ENCODE results near the gene LRRC8B. TPM values are rescaled to one million over a fixed set of nuclear protein-coding genes. Genes with fewer than 3 reads are reported as not detected.

LRRC8B gene
- total and polyA plus RNA-seq, 2 of the 8 experiments (the other 6 are each of a cell fraction or from before 2014, with no cell fraction given) = 18.4 to 29.2 TPM

DNA sequence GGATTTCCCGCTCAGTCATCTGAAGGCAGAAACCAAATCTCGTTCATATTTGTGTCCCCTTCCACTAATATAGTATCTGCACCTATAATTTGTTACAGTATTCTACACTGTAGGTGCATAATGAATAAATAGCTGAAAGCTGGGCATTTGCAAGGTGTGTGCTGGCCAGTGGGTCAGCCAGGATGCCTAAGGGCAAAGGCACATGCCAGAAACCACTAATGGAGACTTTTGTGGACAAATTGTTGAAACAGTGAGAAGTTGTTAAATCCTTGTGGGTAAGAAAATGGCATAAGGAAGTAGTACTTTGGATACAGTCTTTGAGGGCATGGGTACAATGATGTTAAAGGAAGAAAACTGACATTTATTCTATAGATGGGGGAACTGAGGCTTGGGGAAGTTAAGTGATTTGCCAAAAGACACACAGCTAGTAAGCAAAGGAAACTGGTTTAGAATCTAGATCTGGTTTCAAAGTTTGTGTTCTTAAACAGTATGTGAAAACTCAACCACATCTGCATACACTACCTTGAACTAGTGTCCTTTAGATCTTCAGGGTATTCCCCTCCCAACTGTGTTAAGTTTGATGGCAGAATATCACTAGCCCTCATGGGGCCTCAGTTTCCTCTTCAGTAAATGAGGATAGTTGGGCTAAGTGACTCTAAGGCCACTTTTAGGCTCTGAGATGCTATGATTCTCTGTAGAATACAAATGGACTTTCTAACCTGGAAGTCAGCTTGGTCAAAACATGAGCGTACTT is 81.8 kb downstream of the LRRC8B start (continued):
- TF ChIP-seq, protein P1, sequence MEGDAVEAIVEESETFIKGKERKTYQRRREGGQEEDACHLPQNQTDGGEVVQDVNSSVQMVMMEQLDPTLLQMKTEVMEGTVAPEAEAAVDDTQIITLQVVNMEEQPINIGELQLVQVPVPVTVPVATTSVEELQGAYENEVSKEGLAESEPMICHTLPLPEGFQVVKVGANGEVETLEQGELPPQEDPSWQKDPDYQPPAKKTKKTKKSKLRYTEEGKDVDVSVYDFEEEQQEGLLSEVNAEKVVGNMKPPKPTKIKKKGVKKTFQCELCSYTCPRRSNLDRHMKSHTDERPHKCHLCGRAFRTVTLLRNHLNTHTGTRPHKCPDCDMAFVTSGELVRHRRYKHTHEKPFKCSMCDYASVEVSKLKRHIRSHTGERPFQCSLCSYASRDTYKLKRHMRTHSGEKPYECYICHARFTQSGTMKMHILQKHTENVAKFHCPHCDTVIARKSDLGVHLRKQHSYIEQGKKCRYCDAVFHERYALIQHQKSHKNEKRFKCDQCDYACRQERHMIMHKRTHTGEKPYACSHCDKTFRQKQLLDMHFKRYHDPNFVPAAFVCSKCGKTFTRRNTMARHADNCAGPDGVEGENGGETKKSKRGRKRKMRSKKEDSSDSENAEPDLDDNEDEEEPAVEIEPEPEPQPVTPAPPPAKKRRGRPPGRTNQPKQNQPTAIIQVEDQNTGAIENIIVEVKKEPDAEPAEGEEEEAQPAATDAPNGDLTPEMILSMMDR (IDR thresholded peaks at IDR 0.05; ENCODE audit: control extremely low read depth in 1 of 3, insufficient read depth in 1 of 3, low read depth in 1 of 3, low read length in 3 of 3) = no peak
- TF ChIP-seq ASH2L (IDR thresholded peaks at IDR 0.05; ENCODE audit: low read length) = no peak

Measured in H1 (cell line).